IMR-90 (cell line): ENCODE data around the gene ADM2. TPM values are rescaled to one million over a fixed set of nuclear protein-coding genes. Genes with fewer than 3 reads are reported as not detected.

Source experiments
- ATAC-seq: fragments of 200-7000 bp; cut with Tn5 transposase; 2 replicates; pipeline ENCODE4 v1.9.1; 2020; ENCODE audit warnings: low read depth, mild to moderate bottlenecking, moderate library complexity
- BruUV-seq: library from RNA; stranded (reverse); fragments of 400-500 nt; replicated peaks from 2 replicates; lab custom pipeline; 2021; lab: Mats Ljungman, UMichigan
- CTCF ChIA-PET: fragments of 300-600 bp; formaldehyde crosslinking; extraction: SDS; loops from one replicate; lab custom pipeline; 2021; ENCODE audit warnings: antibody characterized with exemption; lab: Yijun Ruan, JAX
- POLR2A ChIA-PET: fragments of 300-600 bp; sonication (Branson Sonifier 250); formaldehyde crosslinking; loops from one replicate; lab custom pipeline; 2022; ENCODE audit warnings: antibody characterized with exemption; ENCODE audit not compliant: unreplicated experiment; lab: Charles Lee
- DNase-seq: peaks from one replicate; pipeline ENCODE4 v3.0.0; 2013
- H2AFZ ChIP-seq: replicated peaks from 2 replicates; pipeline ENCODE3; 2013; ENCODE audit warnings: low read length, mild to moderate bottlenecking; ENCODE audit not compliant: poor library complexity
- H2AK5ac ChIP-seq: 2 replicates; pipeline ENCODE4 v1.6.1; 2013; ENCODE audit warnings: low read depth, low read length, inconsistent platforms
- H2AK9ac ChIP-seq: replicated peaks from 2 replicates; pipeline ENCODE3; 2013; ENCODE audit warnings: mild to moderate bottlenecking, low read depth, low read length, moderate library complexity; ENCODE audit not compliant: poor library complexity
- H2BK120ac ChIP-seq: 2 replicates; pipeline ENCODE4 v1.6.1; 2013; ENCODE audit warnings: low read depth, low read length, inconsistent platforms
- H2BK15ac ChIP-seq: 3 replicates; pipeline ENCODE4 v1.6.1; 2013; ENCODE audit warnings: low read depth, low read length, inconsistent platforms
- H2BK20ac ChIP-seq: 2 replicates; pipeline ENCODE4 v1.6.1; 2013; ENCODE audit warnings: low read depth, mild to moderate bottlenecking, inconsistent platforms, low read length, moderate library complexity
- H2BK5ac ChIP-seq: 2 replicates; pipeline ENCODE4 v1.6.1; 2013; ENCODE audit warnings: mild to moderate bottlenecking, low read depth, low read length, inconsistent platforms; ENCODE audit not compliant: poor library complexity, severe bottlenecking
- H3K14ac ChIP-seq: replicated peaks from 2 replicates; pipeline ENCODE4 v1.6.1; 2013; ENCODE audit warnings: low read depth, low read length, inconsistent platforms
- H3K18ac ChIP-seq: 2 replicates; pipeline ENCODE4 v1.6.1; 2013; ENCODE audit warnings: low read depth, low read length, control low read depth
- H3K23ac ChIP-seq: 2 replicates; pipeline ENCODE4 v1.6.1; 2013; ENCODE audit warnings: low read depth, low read length, inconsistent platforms
- H3K27ac ChIP-seq: 2 replicates; pipeline ENCODE4 v1.5.1; 2013; ENCODE audit warnings: mild to moderate bottlenecking, control low read depth, low read length; ENCODE audit not compliant: insufficient read depth
- H3K27me3 ChIP-seq: 2 replicates; pipeline ENCODE4 v1.6.1; 2013; ENCODE audit warnings: low read length; ENCODE audit not compliant: control insufficient read depth, insufficient read depth
- H3K36me3 ChIP-seq: 2 replicates; pipeline ENCODE4 v1.6.1; 2013; ENCODE audit warnings: low read length, mixed read lengths; ENCODE audit not compliant: control insufficient read depth, insufficient read depth
- H3K4ac ChIP-seq: 2 replicates; pipeline ENCODE4 v1.6.1; 2013; ENCODE audit warnings: low read depth, low read length, inconsistent platforms
- H3K4me1 ChIP-seq: 2 replicates; pipeline ENCODE4 v1.6.1; 2013; ENCODE audit warnings: low read length, mixed read lengths; ENCODE audit not compliant: control insufficient read depth, insufficient read depth
- H3K4me2 ChIP-seq: 2 replicates; pipeline ENCODE4 v1.6.1; 2013; ENCODE audit warnings: low read depth, mild to moderate bottlenecking, control low read depth, low read length, moderate library complexity
- H3K4me3 ChIP-seq: 2 replicates; pipeline ENCODE4 v1.5.1; 2013; ENCODE audit warnings: low read depth, mild to moderate bottlenecking, control low read depth, low read length, moderate library complexity; ENCODE audit not compliant: insufficient read depth
- H3K56ac ChIP-seq: 2 replicates; pipeline ENCODE4 v1.6.1; 2013; ENCODE audit warnings: low read length, inconsistent platforms; ENCODE audit not compliant: insufficient read depth; ENCODE audit errors: extremely low read depth
- H3K79me1 ChIP-seq, 2 experiments: 2 replicates each; pipeline ENCODE4 v1.6.1; 2013; ENCODE audit warnings: low read length in 2 of 2, inconsistent platforms in 1 of 2, low read depth in 1 of 2
- H3K9ac ChIP-seq: 2 replicates; pipeline ENCODE4 v1.6.1; 2013; ENCODE audit warnings: low read depth, low read length, control low read depth
- H3K9me1 ChIP-seq: 2 replicates; pipeline ENCODE4 v1.6.1; 2013; ENCODE audit warnings: low read length, inconsistent platforms; ENCODE audit not compliant: insufficient read depth
- H3K9me3 ChIP-seq: 2 replicates; pipeline ENCODE4 v1.6.1; 2013; ENCODE audit warnings: low read length; ENCODE audit not compliant: control insufficient read depth, insufficient read depth
- H4K20me1 ChIP-seq: 2 replicates; pipeline ENCODE4 v1.6.1; 2013; ENCODE audit warnings: low read length, inconsistent platforms; ENCODE audit not compliant: insufficient read depth
- H4K5ac ChIP-seq: 2 replicates; pipeline ENCODE4 v1.6.1; 2013; ENCODE audit warnings: mild to moderate bottlenecking, low read depth, low read length, control low read depth
- H4K8ac ChIP-seq, 2 experiments: 2 replicates each; pipeline ENCODE4 v1.6.1; 2013; ENCODE audit warnings: low read depth in 2 of 2, low read length in 2 of 2, control low read depth in 1 of 2, inconsistent platforms in 1 of 2
- H4K91ac ChIP-seq: 2 replicates; pipeline ENCODE4 v1.6.1; 2013; ENCODE audit warnings: low read depth, low read length, inconsistent platforms; ENCODE audit not compliant: insufficient read depth
- MAFK ChIP-seq: IDR thresholded peaks from 2 replicates; pipeline ENCODE4 v1.6.1; 2012; ENCODE audit warnings: low read depth, low read length, improper control_type of control experiment
- SMC3 ChIP-seq: fragments of 150-350 bp; IDR thresholded peaks from 2 replicates; pipeline ENCODE4 v1.6.1; 2016; ENCODE audit warnings: low read depth, mild to moderate bottlenecking, antibody characterized with exemption, low read length, moderate library complexity
- WGBS, 2 experiments: methylation state at CpG; one replicate each; pipeline versions ENCODE4 v1.1.5 to v1.1.7; 2013; ENCODE audit warnings: missing lambda C conversion rate in 2 of 2; ENCODE audit not compliant: insufficient read length in 1 of 2; ENCODE audit errors: extremely low coverage in 2 of 2; 5-methylcytosine and 5-hydroxymethylcytosine counted together
- dilution Hi-C: fragments of 300-500 bp; cut with HindIII; formaldehyde crosslinking; loops from one replicate; pipeline ENCODE4 v1.14.3; 2018; ENCODE audit warnings: low sequenced_read_pairs; ENCODE audit not compliant: unreplicated experiment
- in situ Hi-C: fragments of 300-500 bp; cut with MboI; formaldehyde crosslinking; loops from 3 replicates; pipeline ENCODE4 v1.14.3; 2019; ENCODE audit warnings: low sequenced_read_pairs, inconsistent platforms, mixed read lengths
- intact Hi-C: fragments of 100-400 bp; cut with micrococcal nuclease; formaldehyde crosslinking; loops from 2 replicates; pipeline ENCODE4 v1.10.0; 2022
- polyA plus RNA-seq, 3 experiments: library from polyadenylated mRNA; depleted of rRNA; stranded (reverse); fragments of >200 nt; gene quantifications; 2 replicates each; pipeline ENCODE4 v1.2.3, GENCODE V29; 2012; ENCODE audit warnings: low replicate concordance in 1 of 3
- total RNA-seq: library from RNA; depleted of rRNA; stranded (reverse); fragments of >200 nt; gene quantifications from 2 replicates; pipeline ENCODE4 v1.2.3, GENCODE V29; 2012

Gene ADM2
- total and polyA plus RNA-seq, 2 of the 4 experiments (the other 2 are of a cell fraction) = 0.18 to 2.3 TPM

DNA sequence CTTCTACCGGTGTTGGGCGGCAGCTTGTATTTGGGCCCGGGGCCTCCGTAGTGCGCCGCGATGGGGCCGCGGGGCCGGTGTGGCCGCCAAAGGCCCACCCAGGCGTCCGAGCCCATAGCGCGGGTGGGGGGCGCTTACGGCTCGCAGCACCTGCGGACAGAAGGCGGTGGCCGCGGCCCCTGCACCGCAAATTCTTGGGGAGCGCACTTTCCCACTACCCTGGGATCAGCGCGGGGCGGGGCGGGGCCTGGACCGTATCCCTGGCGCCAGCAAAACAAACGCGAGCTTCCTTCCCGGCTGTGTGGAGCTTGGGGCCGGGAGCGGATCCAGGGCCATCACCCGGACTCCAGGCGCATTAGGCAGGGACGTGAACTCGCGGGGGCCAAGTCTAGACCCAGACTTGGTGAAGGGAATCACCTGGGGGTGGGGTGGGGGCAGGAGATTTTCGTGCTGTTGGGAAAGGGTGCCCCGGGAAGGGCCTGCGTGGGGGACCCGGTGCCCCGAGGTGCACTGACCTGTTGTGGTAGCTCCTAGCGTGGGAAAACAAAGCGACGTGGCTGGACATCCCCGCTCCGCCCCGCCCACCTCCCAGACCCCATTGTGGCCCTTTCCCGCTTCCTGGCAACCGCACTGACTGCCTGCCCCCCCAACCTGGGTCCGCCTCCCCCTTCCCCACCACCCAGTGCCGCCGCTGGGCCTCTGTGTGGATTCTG lies 50.8 kb downstream of the ADM2 start:
- H3K14ac ChIP-seq = no peak overlapping the region; the same call in 1 of the 2 replicates
- no peak overlapping the region for H2BK15ac ChIP-seq
- in situ Hi-C loops = no loop called here
- H3K27ac ChIP-seq = no peak overlapping the region; the same call in 1 of the 2 replicates
- peak overlapping the region; percentile 81 for H2AFZ ChIP-seq
- no peaks in the 10 kb centered on the region for H4K20me1 ChIP-seq
- ATAC-seq = peak; percentile 67
- H2AK9ac ChIP-seq = peak overlapping the region; percentile 73
- WGBS, 2 experiments = 1% methylated on average over 29 of the region's 56 CpGs; no CpG with 5 or more reads in 1 of the 2 experiments
- H3K23ac ChIP-seq = no peak overlapping the region
- peak overlapping the region; percentile 49; the same call in 1 of the 2 replicates for H3K9ac ChIP-seq
- ChIA-PET CTCF (no interaction called here), POLR2A (no interaction called here)
- H3K36me3 ChIP-seq = no peaks in the 10 kb centered on the region
- no peak overlapping the region; the same call in 1 of the 2 replicates for H4K5ac ChIP-seq
- H3K9me1 ChIP-seq = peaks cover 8% of the 10 kb centered on the region; the same call in 1 of the 2 replicates
- intact Hi-C loops = no loop called here
- H2BK5ac ChIP-seq = no peak overlapping the region
- peaks cover 13% of the 10 kb centered on the region for H3K4me1 ChIP-seq
- H3K79me1 ChIP-seq = peaks cover 4 to 13% of the 10 kb centered on the region in 2 experiments; a peak in 2 of 4 replicates
- dilution Hi-C loops = no loop called here
- H2BK120ac ChIP-seq = no peak overlapping the region
- H2AK5ac ChIP-seq = peak overlapping the region; percentile 31; the same call in 1 of the 2 replicates
- peaks cover 5% of the 10 kb centered on the region; the same call in 1 of the 2 replicates for H3K27me3 ChIP-seq
- no peak overlapping the region for H3K18ac ChIP-seq
- no peak overlapping the region for H3K56ac ChIP-seq
- H4K91ac ChIP-seq = no peak overlapping the region
- TF ChIP-seq MAFK (no peak), SMC3 (no peak)
- H4K8ac ChIP-seq = peak overlapping the region in 1 of 2 experiments; percentile 26; a peak in 2 of 4 replicates
- H3K9me3 ChIP-seq = no peaks in the 10 kb centered on the region
- 0 out of 2 replicates have a peak overlapping the region, but pooled peaks have one; percentile 15 for H3K4ac ChIP-seq
- H2BK20ac ChIP-seq = no peak overlapping the region
- peak; percentile 41 for DNase-seq
- peak overlapping the region; percentile 39 for H3K4me3 ChIP-seq
- peak overlapping the region; percentile 69 for H3K4me2 ChIP-seq
- no TSS peak for BruUV-seq
